HL-60 (cell line): ENCODE data around the gene TRAPPC6A.

ENCODE experiments used
- DNase-seq, 2 experiments: peaks; one replicate each; pipeline ENCODE4 v3.0.0-alpha.2; 2010 to 2020; ENCODE audit warnings: low read depth in 1 of 2, low spot score in 1 of 2
- H3K27ac ChIP-seq: fragments of 250-450 bp; sonication (Bioruptor Pico); replicated peaks from 2 replicates; pipeline ENCODE4 v1.5.1; 2020; ENCODE audit warnings: mild to moderate bottlenecking, moderate library complexity
- H3K27me3 ChIP-seq: fragments of 250-450 bp; sonication (Bioruptor Pico); 2 replicates; pipeline ENCODE4 v1.5.1; 2021; ENCODE audit warnings: mild to moderate bottlenecking, moderate library complexity; ENCODE audit not compliant: insufficient read depth, poor library complexity, severe bottlenecking
- H3K4me3 ChIP-seq: replicated peaks from 2 replicates; pipeline ENCODE4 v1.5.1; 2011; ENCODE audit warnings: mild to moderate bottlenecking, control low read depth, low read length; ENCODE audit not compliant: insufficient read depth
- CTCF ChIP-seq: IDR thresholded peaks from one replicate; pipeline ENCODE4 v1.5.1; 2011; ENCODE audit warnings: low read length, control low read depth, inconsistent platforms; ENCODE audit not compliant: insufficient read depth
- GABPA ChIP-seq: IDR thresholded peaks from 2 replicates; pipeline ENCODE4 v1.6.1; 2012; ENCODE audit warnings: low read depth
- POLR2AphosphoS5 ChIP-seq: IDR thresholded peaks from 2 replicates; pipeline ENCODE4 v1.6.1; 2012; ENCODE audit warnings: low read depth
- SPI1 ChIP-seq: IDR thresholded peaks from 2 replicates; pipeline ENCODE4 v1.6.1; 2012; ENCODE audit warnings: low read depth, mild to moderate bottlenecking, borderline replicate concordance
- TF ChIP-seq, protein P1 (sequence below): IDR thresholded peaks from 2 replicates; pipeline ENCODE4 v1.6.1; 2012; ENCODE audit warnings: low read depth; ENCODE audit not compliant: insufficient replicate concordance

TRAPPC6A gene

DNA sequence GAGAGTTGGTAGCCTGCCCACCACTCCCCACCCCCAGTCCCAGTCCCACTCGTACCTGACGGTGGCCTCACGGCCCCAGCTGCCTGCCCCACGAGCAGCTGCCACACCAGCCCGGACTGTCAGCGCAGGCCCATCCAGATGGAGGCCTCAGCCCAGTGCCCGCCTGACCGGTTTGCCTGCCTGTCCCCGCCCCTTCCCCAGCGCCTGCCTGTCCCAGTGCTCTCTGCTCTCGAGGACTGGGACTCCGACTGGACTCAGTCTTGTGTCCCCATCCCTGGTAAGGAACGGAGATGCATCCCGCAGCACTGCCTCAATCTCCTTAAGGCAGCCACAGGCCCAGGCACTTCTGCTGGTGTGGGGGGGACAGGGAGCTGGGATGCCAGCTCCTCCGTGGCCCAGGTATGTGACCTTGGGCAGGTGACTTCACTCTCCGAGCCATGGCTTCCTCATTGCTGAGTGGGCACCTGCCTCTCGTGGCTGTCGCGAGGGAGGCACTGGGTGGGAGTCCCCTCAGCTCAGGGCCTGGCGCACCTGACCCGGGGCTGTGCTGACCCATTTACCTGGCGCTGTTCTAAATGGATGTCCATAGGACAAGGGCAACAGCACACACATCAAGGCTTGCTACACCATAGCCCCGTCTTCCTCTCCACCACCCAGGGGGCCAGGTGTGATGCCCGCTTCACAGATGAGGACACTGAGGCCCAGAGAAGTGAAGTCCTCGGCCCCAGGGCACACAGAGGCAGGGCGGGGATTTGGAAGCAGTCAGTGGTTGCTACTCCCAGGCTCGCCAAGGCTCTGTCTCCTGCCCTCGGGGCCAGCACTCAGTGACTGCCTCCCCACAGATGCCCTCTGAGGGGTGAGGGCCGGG lies 16.9 kb downstream of the TRAPPC6A start, which contains the start of gene NKPD1:
Gene NKPD1 (minus strand): TSS at position 113 of the 868 bp plus-strand sequence. CDS start 832 bp downstream, outside the sequence.
- Histone ChIP-seq H3K4me3 (no peak within 1 kb of the TSS), H3K27ac (no peak within 1 kb of the TSS), H3K27me3 (peaks cover 20% of the 10 kb centered on the region)
- DNase-seq: no peak
- TF ChIP-seq POLR2AphosphoS5 (no peak), SPI1 (no peak), CTCF (no peak), GABPA (no peak)
- TF ChIP-seq, protein P1, sequence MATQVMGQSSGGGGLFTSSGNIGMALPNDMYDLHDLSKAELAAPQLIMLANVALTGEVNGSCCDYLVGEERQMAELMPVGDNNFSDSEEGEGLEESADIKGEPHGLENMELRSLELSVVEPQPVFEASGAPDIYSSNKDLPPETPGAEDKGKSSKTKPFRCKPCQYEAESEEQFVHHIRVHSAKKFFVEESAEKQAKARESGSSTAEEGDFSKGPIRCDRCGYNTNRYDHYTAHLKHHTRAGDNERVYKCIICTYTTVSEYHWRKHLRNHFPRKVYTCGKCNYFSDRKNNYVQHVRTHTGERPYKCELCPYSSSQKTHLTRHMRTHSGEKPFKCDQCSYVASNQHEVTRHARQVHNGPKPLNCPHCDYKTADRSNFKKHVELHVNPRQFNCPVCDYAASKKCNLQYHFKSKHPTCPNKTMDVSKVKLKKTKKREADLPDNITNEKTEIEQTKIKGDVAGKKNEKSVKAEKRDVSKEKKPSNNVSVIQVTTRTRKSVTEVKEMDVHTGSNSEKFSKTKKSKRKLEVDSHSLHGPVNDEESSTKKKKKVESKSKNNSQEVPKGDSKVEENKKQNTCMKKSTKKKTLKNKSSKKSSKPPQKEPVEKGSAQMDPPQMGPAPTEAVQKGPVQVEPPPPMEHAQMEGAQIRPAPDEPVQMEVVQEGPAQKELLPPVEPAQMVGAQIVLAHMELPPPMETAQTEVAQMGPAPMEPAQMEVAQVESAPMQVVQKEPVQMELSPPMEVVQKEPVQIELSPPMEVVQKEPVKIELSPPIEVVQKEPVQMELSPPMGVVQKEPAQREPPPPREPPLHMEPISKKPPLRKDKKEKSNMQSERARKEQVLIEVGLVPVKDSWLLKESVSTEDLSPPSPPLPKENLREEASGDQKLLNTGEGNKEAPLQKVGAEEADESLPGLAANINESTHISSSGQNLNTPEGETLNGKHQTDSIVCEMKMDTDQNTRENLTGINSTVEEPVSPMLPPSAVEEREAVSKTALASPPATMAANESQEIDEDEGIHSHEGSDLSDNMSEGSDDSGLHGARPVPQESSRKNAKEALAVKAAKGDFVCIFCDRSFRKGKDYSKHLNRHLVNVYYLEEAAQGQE: no peak

GRCh38 chr19:45159971-45160324 lies 18.1 kb downstream of the TRAPPC6A start:
- no peak for DNase-seq
- H3K4me3 ChIP-seq: no peak overlapping the region
- TF ChIP-seq, protein P1: no peak
- TF ChIP-seq SPI1: no peak
- TF ChIP-seq CTCF: no peak
- no peak for TF ChIP-seq GABPA
- no peak for TF ChIP-seq POLR2AphosphoS5
- H3K27me3 ChIP-seq: peaks cover 20% of the 10 kb centered on the region
- H3K27ac ChIP-seq: no peak overlapping the region

GRCh38 chr19:45159210-45159970 lies 18.6 kb downstream of the TRAPPC6A start:
- TF ChIP-seq GABPA (no peak), SPI1 (no peak), POLR2AphosphoS5 (no peak), CTCF (no peak)
- TF ChIP-seq, protein P1: no peak
- Histone ChIP-seq H3K27me3 (peaks cover 24% of the 10 kb centered on the region), H3K27ac (no peak overlapping the region), H3K4me3 (no peak overlapping the region)
- no peak for DNase-seq
